Measurements from ENCODE around the gene TACC2. TPM values are rescaled to one million over a fixed set of nuclear protein-coding genes. Genes with fewer than 3 reads are reported as not detected.

The TACC2 gene
- total and polyA plus RNA-seq, 8 donors, result 17.9 to 43.6 (median 23.6) TPM

- no peak overlapping the region for H3K27ac ChIP-seq
- ATAC-seq, result peak in 1 of 4 donors; percentile 29
- intact Hi-C loops (cut with DNase I), result no loop called here
- no peaks in the 10 kb centered on the region for H3K27me3 ChIP-seq
- no peak overlapping the region for H3K4me3 ChIP-seq
- H3K4me1 ChIP-seq, result peaks cover 9 to 17% (median 10%) of the 10 kb centered on the region in 3 donors
- WGBS, 2 donors, result 79 to 83% methylated on average over 10 of the region's 10 CpGs
- no peak for TF ChIP-seq CTCF (IDR thresholded peaks at IDR 0.05)
- H3K36me3 ChIP-seq, result no peaks in the 10 kb centered on the region
- H3K9me3 ChIP-seq, result no peaks in the 10 kb centered on the region
- no peak for FAIRE-seq
- DNase-seq, result no peak
Observed at GRCh38 chr10:122139627-122140170, 150.7 kb downstream of the TACC2 start.

- no peaks in the 10 kb centered on the region for H3K36me3 ChIP-seq
- no peaks in the 10 kb centered on the region for H3K9me3 ChIP-seq
- no peak for TF ChIP-seq CTCF (IDR thresholded peaks at IDR 0.05)
- peaks cover 9 to 17% (median 10%) of the 10 kb centered on the region in 3 donors for H3K4me1 ChIP-seq
- DNase-seq, result no peak
- H3K27ac ChIP-seq, result peak overlapping the region in 1 of 4 donors; percentile 15
- ATAC-seq, result no peak
- no peak overlapping the region for H3K4me3 ChIP-seq
- H3K27me3 ChIP-seq, result no peaks in the 10 kb centered on the region
- WGBS, 2 donors, result 90 to 92% methylated on average over 9 of the region's 9 CpGs
- intact Hi-C loops (cut with DNase I), result no loop called here
- no peak for FAIRE-seq
Observed at GRCh38 chr10:122140461-122140902, 151.5 kb downstream of the TACC2 start.

- no peak for FAIRE-seq
- Histone ChIP-seq H3K4me3 (no peak overlapping the region), H3K36me3 (no peaks in the 10 kb centered on the region), H3K4me1 (peaks cover 9 to 17% (median 10%) of the 10 kb centered on the region in 3 donors), H3K27me3 (no peaks in the 10 kb centered on the region), H3K27ac (peak overlapping the region in 2 of 4 donors; percentile 13 to 15), H3K9me3 (no peaks in the 10 kb centered on the region)
- no peak for TF ChIP-seq CTCF (IDR thresholded peaks at IDR 0.05)
- 51 to 60% methylated on average over 9 to 10 of the region's 10 CpGs for WGBS, 2 donors
- intact Hi-C loops (cut with DNase I), result no loop called here
- ATAC-seq, result peak; percentile 36 to 65 (median 45)
- peak in 4 of 6 donors; percentile 40 to 73 (median 55) for DNase-seq
Observed at GRCh38 chr10:122140941-122141623, 152.1 kb downstream of the TACC2 start.

GRCh38 chr10:122141821-122142640 lies 153.1 kb downstream of the TACC2 start:
- FAIRE-seq (no peak), ATAC-seq (peak in 1 of 4 donors; percentile 2), DNase-seq (no peak)
- intact Hi-C loops (cut with DNase I), result no loop called here
- Histone ChIP-seq H3K27me3 (no peaks in the 10 kb centered on the region), H3K27ac (no peak overlapping the region), H3K4me1 (peaks cover 9 to 17% (median 10%) of the 10 kb centered on the region in 3 donors), H3K4me3 (no peak overlapping the region), H3K9me3 (no peaks in the 10 kb centered on the region), H3K36me3 (no peaks in the 10 kb centered on the region)
- no peak for TF ChIP-seq CTCF (IDR thresholded peaks at IDR 0.05)
- 76 to 77% methylated on average over 15 of the region's 15 CpGs for WGBS, 2 donors

Measured in pancreas (tissue), 10 donors.